ENCODE results near the gene CDH6.

The CDH6 gene

GRCh38 chr5:31193591-31194467 lies at the start of gene CDH6:
Gene CDH6 (plus strand): TSS chr5:31193686. CDS start chr5:31267474, 73,788 bp downstream.
- no peak for DNase-seq

DNA sequence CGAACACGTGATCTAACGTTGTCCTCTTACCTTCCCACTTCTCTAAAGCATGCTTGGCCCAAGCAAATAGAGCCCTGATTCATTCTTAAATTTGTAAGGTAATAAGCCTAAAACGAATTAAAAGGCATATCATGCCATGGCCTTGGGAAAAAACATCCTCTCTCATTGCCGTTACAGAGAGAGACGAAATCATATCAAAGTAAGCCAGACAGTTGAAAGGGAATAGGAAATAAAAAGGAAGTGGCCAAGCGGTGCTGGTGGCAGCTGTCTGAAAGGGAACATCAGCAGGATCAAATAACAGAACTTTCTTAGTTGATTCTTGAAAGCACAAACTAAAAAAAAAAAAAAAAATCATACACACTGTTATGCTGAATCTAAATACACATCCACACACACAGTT lies 49.1 kb upstream of the CDH6 start:
- DNase-seq, result no peak

DNA sequence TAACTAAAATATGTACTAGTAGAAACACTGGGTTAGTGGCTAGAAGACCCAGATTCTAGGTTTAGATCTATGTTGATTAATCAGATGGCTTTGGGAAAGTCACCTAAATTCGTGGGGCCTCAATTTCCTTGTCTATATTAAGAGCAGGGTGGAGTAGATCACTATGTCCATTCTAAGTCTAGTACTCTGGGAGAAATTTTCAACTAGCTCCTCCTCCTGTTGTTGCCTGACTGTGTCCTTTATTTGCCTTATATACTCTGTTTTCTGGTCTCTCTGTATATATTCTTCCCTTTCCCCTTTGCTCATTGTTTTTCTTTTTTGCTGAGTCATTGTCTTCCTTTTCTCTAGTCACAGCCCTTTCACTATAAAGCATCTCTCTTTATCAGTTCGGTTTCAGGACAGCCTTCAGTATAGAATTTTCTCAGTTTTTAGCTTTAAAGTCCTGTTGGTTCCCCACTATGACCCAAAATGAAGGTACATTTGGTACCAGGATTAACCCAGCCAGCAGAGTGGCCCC lies 44.5 kb upstream of the CDH6 start:
- no peak for DNase-seq

GRCh38 chr5:31153521-31153920 lies 40.0 kb upstream of the CDH6 start:
- DNase-seq, result no peak

DNA sequence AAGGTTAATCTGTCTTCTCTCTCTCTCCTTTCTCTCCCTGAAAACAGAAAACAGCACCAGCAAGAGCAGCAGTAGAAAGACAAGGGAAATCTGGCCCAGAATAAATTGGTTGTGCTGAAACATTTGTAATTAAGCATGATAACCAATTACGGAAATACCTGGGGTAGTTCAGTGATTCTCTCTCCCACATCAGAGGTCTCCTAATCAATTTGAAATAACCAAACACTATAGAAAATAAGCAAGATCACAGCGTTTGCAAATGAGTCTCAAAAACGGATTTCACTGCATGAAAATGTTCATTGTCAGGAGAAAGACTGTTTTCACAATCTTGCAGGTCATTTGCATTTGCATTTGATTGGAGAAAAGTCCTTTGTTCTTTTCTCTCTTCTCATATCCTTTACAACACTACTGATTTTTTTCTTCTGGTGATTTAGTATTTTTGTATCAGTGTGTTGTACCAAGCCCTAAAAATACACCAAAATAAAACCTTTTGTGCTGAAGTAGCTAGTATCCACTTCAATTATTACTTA lies 36.8 kb upstream of the CDH6 start:
- DNase-seq, result no peak

GRCh38 chr5:31157720-31158119 lies 35.8 kb upstream of the CDH6 start:
- DNase-seq, result no peak

GRCh38 chr5:31158686-31159085 lies 34.8 kb upstream of the CDH6 start:
- no peak for DNase-seq

GRCh38 chr5:31161781-31162181 lies 31.7 kb upstream of the CDH6 start:
- no peak for DNase-seq

GRCh38 chr5:31165729-31166128 lies 27.8 kb upstream of the CDH6 start:
- no peak for DNase-seq

- no peak for DNase-seq
These were observed 24.1 kb upstream of the CDH6 start for GRCh38 chr5:31169379-31169778.

DNA sequence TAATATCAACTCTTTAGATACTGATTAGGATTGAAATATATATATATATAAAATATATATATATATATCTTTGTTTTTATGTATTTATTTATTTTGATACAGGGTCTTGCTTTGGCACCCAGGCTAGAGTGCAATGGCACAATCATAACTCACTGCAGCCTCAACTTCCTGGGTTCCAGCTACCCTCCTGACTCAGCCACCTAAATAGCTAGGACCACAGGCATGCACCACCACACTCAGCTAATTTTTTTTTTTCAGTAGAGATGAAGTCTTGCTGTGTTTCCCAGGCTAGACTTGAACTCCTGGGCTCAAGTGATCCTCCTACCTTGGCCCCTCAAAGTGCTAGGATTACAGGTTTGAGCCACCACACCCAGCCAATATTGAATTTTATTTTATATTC lies 20.6 kb upstream of the CDH6 start:
- no peak for DNase-seq

- DNase-seq, result no peak
These were observed 19.9 kb upstream of the CDH6 start for GRCh38 chr5:31173614-31174013.

DNA sequence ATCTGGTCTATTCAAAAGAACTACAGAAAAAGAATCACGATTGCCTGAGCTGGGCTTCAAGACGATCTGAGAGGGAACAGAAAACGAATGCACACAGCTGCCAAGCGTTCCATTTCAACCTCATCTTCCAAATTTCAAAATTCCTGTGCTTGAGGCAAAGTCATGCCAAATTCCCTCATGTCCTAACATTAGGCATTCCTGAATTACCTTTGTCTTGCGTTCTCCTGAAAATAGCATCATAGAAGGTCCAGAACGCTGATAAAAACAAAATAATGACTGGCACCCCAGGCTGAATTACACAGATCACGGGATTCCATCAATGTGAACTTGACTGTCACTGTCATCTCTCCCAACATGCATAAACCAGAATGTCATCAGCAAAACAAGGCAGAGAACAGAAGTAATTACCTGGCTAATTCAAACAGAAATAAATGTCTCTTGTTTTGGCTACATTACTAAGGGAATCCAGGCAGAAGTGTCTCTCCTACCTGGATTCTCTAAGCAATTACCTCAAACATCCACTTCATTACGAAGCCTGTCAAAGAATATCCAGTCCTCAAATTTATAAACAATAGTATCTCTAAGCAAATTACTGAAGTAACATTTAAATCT lies 12.0 kb upstream of the CDH6 start:
- DNase-seq, result no peak

GRCh38 chr5:31182136-31182535 lies 11.3 kb upstream of the CDH6 start:
- DNase-seq, result no peak

DNA sequence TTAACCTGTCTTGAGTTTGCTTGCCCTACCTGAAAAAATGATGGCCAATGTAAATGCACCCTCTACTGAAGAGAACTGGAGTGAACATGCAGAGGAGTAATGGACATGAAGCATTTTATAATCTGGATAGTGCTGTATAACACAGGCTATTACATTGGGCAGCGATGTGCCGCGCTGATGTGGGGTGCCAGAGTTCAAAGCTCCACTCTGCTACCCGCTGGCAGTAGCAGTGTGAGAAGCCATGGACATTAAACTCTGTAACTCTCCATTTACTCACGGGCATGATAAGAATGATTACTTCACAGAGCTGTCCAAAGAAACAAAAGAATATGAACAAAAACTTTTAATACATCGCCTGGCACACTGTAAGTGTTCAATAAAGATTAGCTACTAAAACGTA lies 7.5 kb upstream of the CDH6 start:
- DNase-seq, result no peak

DNA sequence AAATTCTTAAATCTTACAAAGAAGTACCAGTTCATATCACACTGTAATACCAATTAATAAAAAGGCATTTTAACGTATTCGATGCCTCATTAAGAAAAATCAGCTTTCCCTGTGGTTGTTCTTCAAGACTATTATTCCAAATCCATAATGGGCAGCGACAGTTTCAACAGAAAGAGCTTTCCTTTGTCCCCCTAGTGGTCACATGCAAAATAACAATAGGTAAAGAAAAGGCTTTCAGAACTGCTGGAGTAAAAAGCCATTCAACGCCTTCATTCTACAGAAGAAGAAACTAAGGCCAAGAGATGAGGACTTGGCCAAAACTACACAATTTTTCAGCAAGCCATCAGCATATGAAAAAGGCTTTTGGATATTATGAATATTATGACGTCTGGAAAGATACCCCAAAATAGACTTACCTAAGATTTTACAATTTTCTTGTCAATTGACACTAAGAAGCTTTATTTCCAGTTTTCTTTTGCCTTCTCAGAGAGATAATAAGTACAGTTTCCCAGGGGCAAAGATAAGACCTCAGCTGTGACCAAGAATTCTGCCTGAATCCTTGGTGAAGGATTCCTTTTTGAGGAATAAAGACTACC lies 6.7 kb upstream of the CDH6 start:
- no peak for DNase-seq

GRCh38 chr5:31187591-31187990 lies 5.9 kb upstream of the CDH6 start:
- DNase-seq, result no peak

DNA sequence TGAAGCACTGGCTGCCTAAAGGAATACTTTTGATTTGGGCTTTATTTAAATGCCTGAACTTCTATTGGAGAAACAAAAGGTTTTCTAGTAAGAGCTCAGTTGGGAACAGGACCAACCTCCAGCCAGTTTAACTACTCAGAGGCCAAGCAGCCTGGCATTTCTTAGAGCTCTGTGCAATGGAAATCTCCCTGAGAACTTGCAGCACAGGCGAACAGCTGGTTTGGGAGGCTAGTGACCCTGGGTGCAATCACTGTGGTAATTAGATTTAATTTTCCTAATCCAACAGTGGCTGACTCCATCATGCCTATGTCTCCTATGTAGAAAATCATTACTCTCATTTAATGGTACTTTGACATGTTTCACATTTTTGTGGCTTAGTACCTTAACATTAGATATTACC lies 1.0 kb upstream of the CDH6 start:
- no peak for DNase-seq

- DNase-seq, result no peak
These were observed 370 bp upstream of the CDH6 start for GRCh38 chr5:31193116-31193515.

DNA sequence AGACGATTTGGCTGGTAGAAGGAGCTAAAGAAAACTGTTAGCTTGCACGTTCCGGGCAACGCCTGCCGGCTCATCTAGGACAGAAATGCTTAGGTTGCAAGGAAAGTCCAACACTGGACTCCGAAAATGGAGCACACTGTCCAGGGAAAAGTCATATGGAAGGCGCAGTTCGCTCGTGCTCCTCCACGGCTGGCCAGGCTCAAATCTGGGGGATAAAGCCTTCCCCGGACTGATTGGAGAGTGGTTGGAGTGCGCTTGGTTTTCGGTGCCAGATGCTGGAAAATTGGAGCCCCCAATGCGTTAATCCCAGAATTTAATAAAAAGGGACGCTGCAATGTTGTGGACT lies 955 bp downstream of the CDH6 start:
- no peak for DNase-seq

DNA sequence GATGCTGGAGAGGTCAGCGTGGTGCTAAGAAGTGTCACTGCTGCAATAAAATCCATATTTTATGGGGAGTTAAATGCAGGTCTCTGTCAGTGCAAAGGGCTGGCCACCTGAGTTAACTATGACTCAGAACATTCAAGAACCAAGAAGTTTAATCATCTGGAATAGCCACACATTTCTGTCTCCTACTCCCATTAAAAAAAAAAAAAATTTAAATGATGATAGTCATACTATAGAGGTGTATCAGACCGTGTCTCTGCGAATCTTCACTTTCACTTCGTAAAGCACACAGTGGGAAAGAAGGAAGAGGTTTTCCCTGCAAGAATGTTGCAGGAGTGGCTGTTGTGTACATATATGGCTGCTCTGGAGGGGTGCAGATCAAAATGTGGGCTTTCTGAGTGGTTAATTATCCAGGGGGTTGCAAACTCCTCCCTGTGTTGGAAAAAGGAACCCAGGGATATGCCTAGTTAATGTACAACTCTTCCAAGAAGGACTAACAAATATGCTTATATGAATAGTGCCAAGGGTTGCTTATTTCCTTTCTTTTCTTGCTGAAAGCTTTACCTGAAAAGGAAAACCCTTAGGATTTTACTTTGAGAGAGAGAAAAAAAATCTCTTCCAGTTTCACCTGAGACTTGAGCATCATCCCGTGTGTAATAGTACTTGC lies 1.5 kb downstream of the CDH6 start:
- DNase-seq, result no peak

DNA sequence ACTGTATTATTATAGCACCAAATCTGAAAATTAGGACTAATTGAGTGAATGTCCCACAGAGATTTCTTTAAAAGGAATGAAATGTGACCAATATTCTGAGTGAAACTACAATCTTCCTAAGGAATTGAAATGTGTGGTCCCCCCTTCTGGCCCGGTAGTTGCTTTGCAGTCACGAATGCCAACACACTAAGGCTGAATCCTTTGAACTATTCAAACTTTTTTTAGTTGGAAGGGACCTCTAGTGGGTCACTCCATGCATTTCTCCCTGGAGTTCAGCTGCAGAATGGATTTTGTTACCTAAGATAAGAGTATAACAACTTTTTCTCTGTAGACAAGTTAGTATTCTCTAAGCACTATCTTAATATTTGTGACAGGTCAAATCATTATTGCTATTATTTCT lies 2.8 kb downstream of the CDH6 start:
- DNase-seq, result no peak

- DNase-seq, result no peak
These were observed 3.7 kb downstream of the CDH6 start for GRCh38 chr5:31197183-31197582.

All from NCI-H1436 (cell line).